ENCODE measurements around the gene RELA.

GRCh38 chr11:65629579-65629978, 33.1 kb downstream of the RELA start:
- TF ChIP-seq, protein P1, sequence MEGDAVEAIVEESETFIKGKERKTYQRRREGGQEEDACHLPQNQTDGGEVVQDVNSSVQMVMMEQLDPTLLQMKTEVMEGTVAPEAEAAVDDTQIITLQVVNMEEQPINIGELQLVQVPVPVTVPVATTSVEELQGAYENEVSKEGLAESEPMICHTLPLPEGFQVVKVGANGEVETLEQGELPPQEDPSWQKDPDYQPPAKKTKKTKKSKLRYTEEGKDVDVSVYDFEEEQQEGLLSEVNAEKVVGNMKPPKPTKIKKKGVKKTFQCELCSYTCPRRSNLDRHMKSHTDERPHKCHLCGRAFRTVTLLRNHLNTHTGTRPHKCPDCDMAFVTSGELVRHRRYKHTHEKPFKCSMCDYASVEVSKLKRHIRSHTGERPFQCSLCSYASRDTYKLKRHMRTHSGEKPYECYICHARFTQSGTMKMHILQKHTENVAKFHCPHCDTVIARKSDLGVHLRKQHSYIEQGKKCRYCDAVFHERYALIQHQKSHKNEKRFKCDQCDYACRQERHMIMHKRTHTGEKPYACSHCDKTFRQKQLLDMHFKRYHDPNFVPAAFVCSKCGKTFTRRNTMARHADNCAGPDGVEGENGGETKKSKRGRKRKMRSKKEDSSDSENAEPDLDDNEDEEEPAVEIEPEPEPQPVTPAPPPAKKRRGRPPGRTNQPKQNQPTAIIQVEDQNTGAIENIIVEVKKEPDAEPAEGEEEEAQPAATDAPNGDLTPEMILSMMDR (IDR thresholded peaks at IDR 0.05) = no peak
- TF ChIP-seq PBX3 (IDR thresholded peaks at IDR 0.05) (no peak), POLR2A (IDR thresholded peaks at IDR 0.05; ENCODE audit: low read length) (no peak), REST (IDR thresholded peaks at IDR 0.05) (no peak), RCOR1 (IDR thresholded peaks at IDR 0.05; ENCODE audit: low read depth, low read length) (no peak), SREBF2 (IDR thresholded peaks at IDR 0.05) (no peak), EP300 (IDR thresholded peaks at IDR 0.05) (no peak), RAD21 (conservative IDR thresholded peaks at IDR 0.05 in 1 of 2, IDR thresholded peaks at IDR 0.05 in 1 of 2) (no peak), MAX (IDR thresholded peaks at IDR 0.05) (no peak), BHLHE40 (IDR thresholded peaks at IDR 0.05; ENCODE audit: low read depth, low read length) (no peak), KDM5A (IDR thresholded peaks at IDR 0.05) (no peak)
- TF ChIP-seq, protein P2, sequence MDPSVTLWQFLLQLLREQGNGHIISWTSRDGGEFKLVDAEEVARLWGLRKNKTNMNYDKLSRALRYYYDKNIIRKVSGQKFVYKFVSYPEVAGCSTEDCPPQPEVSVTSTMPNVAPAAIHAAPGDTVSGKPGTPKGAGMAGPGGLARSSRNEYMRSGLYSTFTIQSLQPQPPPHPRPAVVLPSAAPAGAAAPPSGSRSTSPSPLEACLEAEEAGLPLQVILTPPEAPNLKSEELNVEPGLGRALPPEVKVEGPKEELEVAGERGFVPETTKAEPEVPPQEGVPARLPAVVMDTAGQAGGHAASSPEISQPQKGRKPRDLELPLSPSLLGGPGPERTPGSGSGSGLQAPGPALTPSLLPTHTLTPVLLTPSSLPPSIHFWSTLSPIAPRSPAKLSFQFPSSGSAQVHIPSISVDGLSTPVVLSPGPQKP (IDR thresholded peaks at IDR 0.05; ENCODE audit: low read depth, low read length) = no peak
